Transverse colon (tissue), 4 donors: ENCODE results near the gene SLC35G2. TPM values are rescaled to one million over a fixed set of nuclear protein-coding genes. Genes with fewer than 3 reads are reported as not detected.

Source experiments
- DNase-seq: peaks from one replicate; pipeline ENCODE4 v3.0.0-alpha.2; 2019
- H3K27ac ChIP-seq, 4 donors: fragments of 200-600 bp; sonication (generic); 2 replicates each; pipeline ENCODE4 v1.5.1; 2016 to 2018; ENCODE audit warnings: inconsistent platforms in 4 of 4
- H3K27me3 ChIP-seq: fragments of 200-600 bp; sonication (generic); 2 replicates; pipeline ENCODE4 v1.5.1; 2017; ENCODE audit warnings: inconsistent platforms
- H3K36me3 ChIP-seq, 4 donors: fragments of 200-600 bp; sonication (generic); 2 replicates each; pipeline ENCODE4 v1.5.1; 2017 to 2019; ENCODE audit warnings: inconsistent platforms in 4 of 4
- H3K4me1 ChIP-seq, 4 donors: fragments of 200-600 bp; sonication (generic); 2 replicates each; pipeline ENCODE4 v1.5.1; 2017 to 2020; ENCODE audit warnings: inconsistent platforms in 4 of 4
- H3K4me3 ChIP-seq, 4 donors: fragments of 200-600 bp; sonication (generic); 1 replicate in 1 of 4; 2 replicates in 3 of 4; pipeline versions ENCODE4 v1.5.1 to v1.6.1; 2017 to 2019; ENCODE audit warnings: inconsistent platforms in 4 of 4
- H3K9me3 ChIP-seq, 2 donors: fragments of 200-600 bp; sonication (generic); 2 replicates each; pipeline ENCODE4 v1.5.1; 2017 to 2019; ENCODE audit warnings: inconsistent platforms in 2 of 2
- CTCF ChIP-seq, 5 experiments: fragments of 200-600 bp in 3 of 5; fragments of 450-650 bp in 2 of 5; sonication (generic) in 3 of 5; IDR thresholded peaks; 1 replicate in 2 of 5; 2 replicates in 3 of 5; pipeline ENCODE4 v1.5.1; 2016 to 2017; ENCODE audit warnings: antibody characterized with exemption in 5 of 5, inconsistent platforms in 3 of 5, mild to moderate bottlenecking in 2 of 5, moderate library complexity in 1 of 5
- EP300 ChIP-seq: sonication (generic); formaldehyde crosslinking; IDR thresholded peaks from one replicate; pipeline ENCODE4 v1.6.1; 2017; ENCODE audit warnings: antibody characterized with exemption, low read depth
- POLR2A ChIP-seq: fragments of 450-650 bp; IDR thresholded peaks from one replicate; pipeline ENCODE4 v1.6.1; 2016; ENCODE audit warnings: antibody characterized with exemption, mild to moderate bottlenecking, moderate library complexity
- POLR2AphosphoS5 ChIP-seq, 3 donors: sonication (generic); formaldehyde crosslinking; IDR thresholded peaks; one replicate each; pipeline ENCODE4 v1.6.1; 2016; ENCODE audit warnings: antibody characterized with exemption in 3 of 3
- WGBS, 2 donors: methylation state at CpG; one replicate each; pipeline ENCODE4 v1.1.5; 2018; ENCODE audit warnings: low coverage in 1 of 2; 5-methylcytosine and 5-hydroxymethylcytosine counted together
- in situ Hi-C, 4 donors: fragments of 200-750 bp; cut with MboI; loops; one replicate each; pipeline versions ENCODE4 v1.15.0 to v1.15.1; 2017; ENCODE audit warnings: low sequenced_read_pairs in 3 of 4, low pct_ligation_motif_present in 1 of 4, low pct_unique_long_range_greater_than_20kb in 1 of 4
- intact Hi-C: fragments of 100-400 bp; cut with DNase I; formaldehyde crosslinking; loops from one replicate; pipeline ENCODE4 v1.15.1; 2023; ENCODE audit warnings: low total_unique reads
- total RNA-seq, 4 donors: library from RNA; depleted of rRNA; stranded (reverse); fragments of >200 nt; gene quantifications; one replicate each; pipeline ENCODE4 v1.1.0, GENCODE V29; 2016

The SLC35G2 gene
- total RNA-seq, 4 donors from 2014 or later: 0.68 to 23.3 (median 2.1) TPM; not detected in 1

- no peak for DNase-seq
- no peak overlapping the region for H3K27ac ChIP-seq
Observed at GRCh38 chr3:136840252-136840651, 21.3 kb downstream of the SLC35G2 start.

GRCh38 chr3:136842294-136842693, 23.4 kb downstream of the SLC35G2 start:
- TF ChIP-seq EP300: no peak
- TF ChIP-seq POLR2AphosphoS5 (IDR thresholded peaks at IDR 0.05): no peak
- no peak for TF ChIP-seq POLR2A
- no peak for TF ChIP-seq CTCF (IDR thresholded peaks at IDR 0.05)
- in situ Hi-C loops (no loop called here), intact Hi-C loops (no loop called here)
- Histone ChIP-seq H3K4me1 (peaks cover 0 to 13% (median 0%) of the 10 kb centered on the region in 4 donors), H3K36me3 (no peaks in the 10 kb centered on the region), H3K4me3 (no peak overlapping the region), H3K27me3 (no peaks in the 10 kb centered on the region), H3K9me3 (no peaks in the 10 kb centered on the region), H3K27ac (no peak overlapping the region)
- no peak for DNase-seq
- WGBS, 2 donors: 63 to 83% methylated on average over 1 of the region's 1 CpG

More at GRCh38 chr3:136840252-136840651, 21.3 kb downstream of the SLC35G2 start:
- Histone ChIP-seq H3K4me1 (peaks cover 0 to 27% (median 3%) of the 10 kb centered on the region in 4 donors), H3K36me3 (no peaks in the 10 kb centered on the region), H3K27me3 (no peaks in the 10 kb centered on the region), H3K9me3 (no peaks in the 10 kb centered on the region), H3K4me3 (no peak overlapping the region)
- no peak for TF ChIP-seq POLR2AphosphoS5 (IDR thresholded peaks at IDR 0.05)
- TF ChIP-seq EP300: no peak
- TF ChIP-seq POLR2A: no peak
- no peak for TF ChIP-seq CTCF (IDR thresholded peaks at IDR 0.05)
- in situ Hi-C loops: no loop called here
- WGBS, 2 donors: 80 to 93% methylated on average over 1 to 2 of the region's 2 CpGs
- intact Hi-C loops: no loop called here

- H3K4me1 ChIP-seq: no peaks in the 10 kb centered on the region
- no peaks in the 10 kb centered on the region for H3K27me3 ChIP-seq
Observed at GRCh38 chr3:136844724-136845123, 25.8 kb downstream of the SLC35G2 start.

GRCh38 chr3:136852180-136852579, 33.3 kb downstream of the SLC35G2 start:
- Histone ChIP-seq H3K4me3 (no peak overlapping the region), H3K4me1 (no peaks in the 10 kb centered on the region), H3K27ac (no peak overlapping the region), H3K27me3 (no peaks in the 10 kb centered on the region), H3K9me3 (no peaks in the 10 kb centered on the region), H3K36me3 (no peaks in the 10 kb centered on the region)
- in situ Hi-C loops (loop anchor here in 1 of 4 donors (25.0 kb wide), 1 partner anchor 135 kb away; no protein-coding TSS in a partner anchor), intact Hi-C loops (no loop called here)
- TF ChIP-seq EP300: no peak
- no peak for TF ChIP-seq POLR2AphosphoS5 (IDR thresholded peaks at IDR 0.05)
- no peak for TF ChIP-seq POLR2A
- TF ChIP-seq CTCF (IDR thresholded peaks at IDR 0.05): no peak
- WGBS, 2 donors: 82 to 88% methylated on average over 3 to 4 of the region's 4 CpGs
- DNase-seq: no peak

More at GRCh38 chr3:136844724-136845123, 25.8 kb downstream of the SLC35G2 start:
- no peak for DNase-seq
- intact Hi-C loops (no loop called here), in situ Hi-C loops (no loop called here)
- Histone ChIP-seq H3K4me3 (no peak overlapping the region), H3K36me3 (no peaks in the 10 kb centered on the region), H3K9me3 (no peaks in the 10 kb centered on the region), H3K27ac (no peak overlapping the region)
- WGBS, 2 donors: 91 to 100% methylated on average over 1 of the region's 1 CpG
- TF ChIP-seq EP300 (no peak), CTCF (IDR thresholded peaks at IDR 0.05) (no peak), POLR2A (no peak), POLR2AphosphoS5 (IDR thresholded peaks at IDR 0.05) (no peak)
